MCF 10A (cell line): Measurements from ENCODE around the gene ABCA13. TPM values are rescaled to one million over a fixed set of nuclear protein-coding genes. Genes with fewer than 3 reads are reported as not detected.

ENCODE experiments used
- BruUV-seq: library from RNA; stranded (reverse); fragments of 400-500 nt; replicated peaks from 2 replicates; lab custom pipeline; 2021; lab: Mats Ljungman, UMichigan
- CTCF ChIA-PET: fragments of 300-600 bp; sonication (Branson Sonifier 250); formaldehyde crosslinking; extraction: SDS; loops from one replicate; lab custom pipeline; 2021; ENCODE audit warnings: antibody characterized with exemption, inconsistent platforms; lab: Yijun Ruan, JAX
- POLR2A ChIA-PET: fragments of 300-600, 350-650 bp; sonication (Branson Sonifier 250); formaldehyde crosslinking; extraction: SDS; loops from one replicate; lab custom pipeline; 2020; ENCODE audit warnings: antibody characterized with exemption, inconsistent platforms; lab: Yijun Ruan, JAX
- DNase-seq: peaks from one replicate; pipeline ENCODE4 v3.0.0-alpha.2; 2018; ENCODE audit not compliant: unreplicated experiment
- H3K27ac Mint-ChIP-seq: one replicate; pipeline ENCODE4 v1.8.0; 2022; ENCODE audit warnings: mild to moderate bottlenecking, low read depth, mixed read lengths; ENCODE audit not compliant: unreplicated experiment
- H3K27me3 Mint-ChIP-seq: one replicate; pipeline ENCODE4 v1.8.0; 2022; ENCODE audit warnings: mixed read lengths; ENCODE audit not compliant: insufficient read depth, unreplicated experiment
- H3K36me3 Mint-ChIP-seq: one replicate; pipeline ENCODE4 v1.8.0; 2022; ENCODE audit warnings: mild to moderate bottlenecking, moderate library complexity, mixed read lengths; ENCODE audit not compliant: insufficient read depth, unreplicated experiment
- H3K4me1 Mint-ChIP-seq: one replicate; pipeline ENCODE4 v1.8.0; 2022; ENCODE audit warnings: mixed read lengths; ENCODE audit not compliant: insufficient read depth, unreplicated experiment
- H3K4me3 Mint-ChIP-seq: one replicate; pipeline ENCODE4 v1.8.0; 2022; ENCODE audit warnings: mild to moderate bottlenecking, moderate library complexity, mixed read lengths; ENCODE audit not compliant: unreplicated experiment
- H3K9me3 Mint-ChIP-seq: one replicate; pipeline ENCODE4 v1.8.0; 2022; ENCODE audit warnings: mixed read lengths; ENCODE audit not compliant: unreplicated experiment
- CTCF ChIP-seq: fragments of 200-600 bp; IDR thresholded peaks from one replicate; pipeline ENCODE4 v1.8.0; 2022; ENCODE audit warnings: antibody characterized with exemption, mild to moderate bottlenecking; ENCODE audit not compliant: unreplicated experiment
- intact Hi-C: fragments of 100-400 bp; cut with micrococcal nuclease; formaldehyde crosslinking; loops from 2 replicates; pipeline ENCODE4 v1.14.1; 2022
- total RNA-seq: library from RNA; stranded (reverse); gene quantifications from 2 replicates; pipeline ENCODE4 v1.2.3, GENCODE V29; 2022

The ABCA13 gene
- total RNA-seq, 1 experiment from 2014 or later: 0.30 TPM

- H3K4me1 Mint-ChIP-seq: no peaks in the 10 kb centered on the region
- POLR2A ChIA-PET: no interaction called here
- DNase-seq: no peak
- H3K4me3 Mint-ChIP-seq: no peak overlapping the region
- BruUV-seq: no TSS peak
- H3K9me3 Mint-ChIP-seq: peaks cover 6% of the 10 kb centered on the region
- H3K27ac Mint-ChIP-seq: no peak overlapping the region
- CTCF ChIA-PET: interaction anchor here (0.6 to 1.0 kb wide), 2 partner anchors 93 to 167 kb away, joined by 3 to 5 read pairs; no protein-coding TSS in a partner anchor
- no peak for TF ChIP-seq CTCF
- H3K36me3 Mint-ChIP-seq: no peaks in the 10 kb centered on the region
- H3K27me3 Mint-ChIP-seq: peaks cover 55% of the 10 kb centered on the region
- intact Hi-C loops: no loop called here
Measured at GRCh38 chr7:48242846-48243245, 71.6 kb downstream of the ABCA13 start.

- TF ChIP-seq CTCF: no peak
- Mint-ChIP-seq H3K4me1 (no peaks in the 10 kb centered on the region), H3K9me3 (peaks cover 6% of the 10 kb centered on the region), H3K27ac (no peak overlapping the region), H3K27me3 (peaks cover 55% of the 10 kb centered on the region), H3K36me3 (no peaks in the 10 kb centered on the region), H3K4me3 (no peak overlapping the region)
- ChIA-PET CTCF (no interaction called here), POLR2A (no interaction called here)
- intact Hi-C loops: no loop called here
- no peak for DNase-seq
- no TSS peak for BruUV-seq
Measured at GRCh38 chr7:48244864-48245271, 73.6 kb downstream of the ABCA13 start.

GRCh38 chr7:48245751-48246472, 74.7 kb downstream of the ABCA13 start:
- peaks cover 6% of the 10 kb centered on the region for H3K9me3 Mint-ChIP-seq
- POLR2A ChIA-PET: no interaction called here
- no peak for DNase-seq
- H3K4me3 Mint-ChIP-seq: no peak overlapping the region
- intact Hi-C loops: no loop called here
- no peak for TF ChIP-seq CTCF
- no TSS peak for BruUV-seq
- no peaks in the 10 kb centered on the region for H3K36me3 Mint-ChIP-seq
- no peak overlapping the region for H3K27ac Mint-ChIP-seq
- peaks cover 3% of the 10 kb centered on the region for H3K4me1 Mint-ChIP-seq
- CTCF ChIA-PET: interaction anchor here (0.6 kb wide), 1 partner anchor 9 kb away, joined by 3 read pairs; no protein-coding TSS in a partner anchor
- H3K27me3 Mint-ChIP-seq: peaks cover 55% of the 10 kb centered on the region

GRCh38 chr7:48249166-48249565, 77.9 kb downstream of the ABCA13 start:
- Mint-ChIP-seq H3K4me1 (peaks cover 6% of the 10 kb centered on the region), H3K9me3 (no peaks in the 10 kb centered on the region), H3K4me3 (no peak overlapping the region), H3K27ac (no peak overlapping the region), H3K36me3 (no peaks in the 10 kb centered on the region), H3K27me3 (peaks cover 34% of the 10 kb centered on the region)
- intact Hi-C loops: no loop called here
- ChIA-PET POLR2A (no interaction called here), CTCF (no interaction called here)
- DNase-seq: no peak
- TF ChIP-seq CTCF: no peak
- no TSS peak for BruUV-seq
